Activated CD4-positive, alpha-beta memory T cell treated with anti-CD3 and anti-CD28 coated beads for 36 hours (primary cell): ENCODE data around the gene KCMF1. TPM values are rescaled to one million over a fixed set of nuclear protein-coding genes. Genes with fewer than 3 reads are reported as not detected.

Experiments
- CTCF ChIA-PET: fragments of 350-600 bp; sonication (Branson Sonifier 250); formaldehyde crosslinking; loops from one replicate; lab custom pipeline; 2021; ENCODE audit warnings: antibody characterized with exemption, inconsistent platforms; lab: Charles Lee
- POLR2A ChIA-PET: fragments of 350-600 bp; sonication (Branson Sonifier 250); formaldehyde crosslinking; loops from one replicate; lab custom pipeline; 2021; ENCODE audit warnings: antibody characterized with exemption; lab: Charles Lee
- DNase-seq: peaks from one replicate; pipeline ENCODE4 v3.0.0-alpha.2; 2020
- H3K27ac Mint-ChIP-seq: one replicate; pipeline ENCODE4 v1.8.0; 2021; ENCODE audit warnings: mixed read lengths
- H3K27me3 Mint-ChIP-seq: one replicate; pipeline ENCODE4 v1.8.0; 2021; ENCODE audit warnings: mixed read lengths
- H3K36me3 Mint-ChIP-seq: one replicate; pipeline ENCODE4 v1.8.0; 2021; ENCODE audit warnings: mixed read lengths
- H3K4me1 Mint-ChIP-seq: one replicate; pipeline ENCODE4 v1.8.0; 2021; ENCODE audit warnings: low read depth, mixed read lengths
- H3K4me3 Mint-ChIP-seq: one replicate; pipeline ENCODE4 v1.8.0; 2021; ENCODE audit warnings: mild to moderate bottlenecking, mixed read lengths
- H3K9me3 Mint-ChIP-seq: one replicate; pipeline ENCODE4 v1.8.0; 2021; ENCODE audit warnings: mixed read lengths
- intact Hi-C: fragments of 100-400 bp; cut with micrococcal nuclease; formaldehyde crosslinking; loops from one replicate; pipeline ENCODE4 v1.15.1; 2023
- total RNA-seq, 2 experiments: library from RNA; stranded (reverse); gene quantifications; one replicate each; pipeline ENCODE4 v1.2.3, GENCODE V29; 2021

The KCMF1 gene
- total RNA-seq, 2 experiments from 2014 or later: 90.5 to 94.1 TPM

DNA sequence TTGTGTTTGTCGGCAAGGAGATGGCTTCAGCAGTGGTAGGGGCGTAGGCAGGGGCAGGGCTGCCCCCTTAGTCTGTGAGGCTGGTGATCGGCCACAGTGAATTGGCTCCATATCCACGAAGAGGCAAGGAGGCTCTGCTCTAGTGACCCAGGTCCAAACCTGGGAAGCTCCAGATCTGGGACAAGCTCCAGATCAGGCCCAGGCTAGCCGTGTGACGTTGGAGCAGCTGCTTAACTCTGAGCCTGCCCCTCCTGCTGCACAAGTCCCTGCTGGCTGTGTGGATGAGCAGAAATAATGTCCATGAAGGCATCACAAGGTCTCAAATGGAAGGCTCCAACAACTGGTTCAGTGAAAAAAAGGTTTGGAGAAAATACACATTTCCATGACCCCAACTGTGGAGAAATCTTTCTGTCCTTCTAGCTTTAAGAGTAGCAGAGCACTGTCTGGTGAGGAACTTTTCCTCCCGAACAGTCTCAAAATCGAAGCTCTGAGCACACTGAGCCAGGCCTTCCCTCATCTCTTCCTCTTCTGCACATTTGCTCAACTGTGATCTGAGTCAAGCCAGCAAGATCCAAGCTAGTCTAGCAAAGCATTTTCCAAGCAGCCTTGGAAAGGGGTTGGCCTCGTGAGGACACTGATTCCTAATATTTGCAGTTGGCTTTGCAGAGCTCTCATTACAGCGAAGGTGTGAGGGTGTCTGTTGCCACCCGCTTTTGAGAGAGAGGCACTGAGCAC, 95.2 kb downstream of the KCMF1 start:
- H3K4me1 Mint-ChIP-seq: peaks cover 4% of the 10 kb centered on the region
- intact Hi-C loops: loop anchor here (1.0 to 5.0 kb wide), 3 partner anchors 67 to 232 kb away; partner anchors contain the start of gene TCF7L1
- DNase-seq: no peak
- peaks cover 19% of the 10 kb centered on the region for H3K27me3 Mint-ChIP-seq
- H3K9me3 Mint-ChIP-seq: no peaks in the 10 kb centered on the region
- no peaks in the 10 kb centered on the region for H3K36me3 Mint-ChIP-seq
- no peak overlapping the region for H3K27ac Mint-ChIP-seq
- POLR2A ChIA-PET: no interaction called here
- CTCF ChIA-PET: interaction anchor here (0.7 to 5.2 kb wide), 21 partner anchors 10 to 233 kb away, joined by 3 to 40 read pairs (median 4); no protein-coding TSS in a partner anchor
- H3K4me3 Mint-ChIP-seq: no peak overlapping the region

DNA sequence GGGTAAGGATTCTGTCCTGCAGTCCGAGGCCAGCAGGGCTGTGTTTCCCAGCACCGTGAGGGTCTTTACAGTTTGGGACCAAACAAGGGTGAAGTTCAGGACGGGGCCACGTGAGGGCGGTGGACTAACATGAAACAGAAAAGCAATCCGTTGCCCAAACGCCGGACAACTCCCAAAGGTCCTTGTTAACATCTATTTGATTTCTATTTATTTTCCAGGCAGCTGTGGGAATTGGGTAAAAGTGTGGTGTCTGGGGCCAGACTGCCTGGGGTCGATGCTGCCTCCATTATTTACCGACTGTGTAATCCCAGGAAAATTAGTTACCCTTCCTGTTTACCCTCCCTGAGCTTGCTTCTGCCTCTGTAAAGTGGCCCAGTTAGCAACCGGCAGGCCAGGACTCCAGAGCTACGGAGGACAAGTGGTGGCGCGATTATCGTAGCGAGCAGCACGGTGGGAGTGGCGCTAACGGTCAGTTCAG, 96.0 kb downstream of the KCMF1 start:
- intact Hi-C loops: loop anchor here (1.0 to 5.0 kb wide), 3 partner anchors 66 to 231 kb away; partner anchors contain the start of gene TCF7L1
- Mint-ChIP-seq H3K9me3 (no peaks in the 10 kb centered on the region), H3K27me3 (peaks cover 19% of the 10 kb centered on the region), H3K36me3 (no peaks in the 10 kb centered on the region), H3K4me1 (peaks cover 4% of the 10 kb centered on the region), H3K27ac (no peak overlapping the region), H3K4me3 (no peak overlapping the region)
- peak; percentile 66 for DNase-seq
- POLR2A ChIA-PET: no interaction called here
- CTCF ChIA-PET: interaction anchor here (0.7 to 5.2 kb wide), 26 partner anchors 10 to 439 kb away, joined by 3 to 40 read pairs (median 4); no protein-coding TSS in a partner anchor

DNA sequence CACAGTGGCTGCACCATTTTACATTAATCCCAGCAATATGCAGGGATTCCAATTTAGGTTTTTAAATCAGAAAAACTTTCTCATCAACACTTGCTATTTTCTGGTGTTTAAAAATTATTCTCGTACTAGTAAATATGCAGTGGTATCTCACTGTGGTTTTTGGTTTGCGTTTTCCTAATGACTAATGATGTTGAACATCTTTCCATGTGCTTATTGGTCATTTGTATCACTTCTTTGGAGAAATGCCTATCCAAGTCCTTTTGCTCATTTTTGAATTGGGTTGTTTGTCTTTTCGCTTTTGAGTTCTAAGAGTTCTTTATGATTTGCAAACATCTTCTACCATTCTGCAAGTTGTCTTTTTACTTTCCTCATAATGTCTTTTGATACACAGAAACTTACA, 100.1 kb downstream of the KCMF1 start:
- H3K4me3 Mint-ChIP-seq: no peak overlapping the region
- no peaks in the 10 kb centered on the region for H3K9me3 Mint-ChIP-seq
- no peak for DNase-seq
- intact Hi-C loops: no loop called here
- H3K36me3 Mint-ChIP-seq: no peaks in the 10 kb centered on the region
- H3K4me1 Mint-ChIP-seq: peaks cover 4% of the 10 kb centered on the region
- POLR2A ChIA-PET: no interaction called here
- no peak overlapping the region for H3K27ac Mint-ChIP-seq
- CTCF ChIA-PET: no interaction called here
- H3K27me3 Mint-ChIP-seq: peaks cover 14% of the 10 kb centered on the region

- Mint-ChIP-seq H3K4me3 (no peak overlapping the region), H3K27me3 (peaks cover 12% of the 10 kb centered on the region), H3K27ac (no peak overlapping the region), H3K36me3 (no peaks in the 10 kb centered on the region), H3K4me1 (no peaks in the 10 kb centered on the region), H3K9me3 (no peaks in the 10 kb centered on the region)
- no peak for DNase-seq
- intact Hi-C loops: no loop called here
- ChIA-PET POLR2A (no interaction called here), CTCF (no interaction called here)
These were observed 102.1 kb downstream of the KCMF1 start for GRCh38 chr2:85073033-85073432.

GRCh38 chr2:85076618-85077274, 105.8 kb downstream of the KCMF1 start:
- peaks cover 2% of the 10 kb centered on the region for H3K36me3 Mint-ChIP-seq
- intact Hi-C loops: no loop called here
- H3K9me3 Mint-ChIP-seq: peaks cover 7% of the 10 kb centered on the region
- H3K27me3 Mint-ChIP-seq: peaks cover 15% of the 10 kb centered on the region
- H3K4me3 Mint-ChIP-seq: no peak overlapping the region
- ChIA-PET CTCF (interaction anchor here (1.0 kb wide), 1 partner anchor 10 kb away, joined by 4 read pairs; no protein-coding TSS in a partner anchor), POLR2A (interaction anchor here (0.6 kb wide), 1 partner anchor 470 kb away, joined by 4 read pairs; no protein-coding TSS in a partner anchor)
- no peak for DNase-seq
- H3K27ac Mint-ChIP-seq: no peak overlapping the region
- H3K4me1 Mint-ChIP-seq: no peaks in the 10 kb centered on the region

- CTCF ChIA-PET: no interaction called here
- no peak overlapping the region for H3K27ac Mint-ChIP-seq
- H3K27me3 Mint-ChIP-seq: peaks cover 18% of the 10 kb centered on the region
These were observed 107.0 kb downstream of the KCMF1 start for GRCh38 chr2:85077859-85078419.

GRCh38 chr2:85078536-85078935, 107.6 kb downstream of the KCMF1 start:
- CTCF ChIA-PET: interaction anchor here (0.9 to 1.1 kb wide), 2 partner anchors 207 to 222 kb away, joined by 3 to 7 read pairs; no protein-coding TSS in a partner anchor
- Mint-ChIP-seq H3K27me3 (peaks cover 22% of the 10 kb centered on the region), H3K27ac (no peak overlapping the region), H3K4me3 (no peak overlapping the region), H3K36me3 (peaks cover 2% of the 10 kb centered on the region), H3K4me1 (no peaks in the 10 kb centered on the region), H3K9me3 (peaks cover 16% of the 10 kb centered on the region)
- DNase-seq: no peak
- intact Hi-C loops: no loop called here
- POLR2A ChIA-PET: no interaction called here

More at GRCh38 chr2:85077859-85078419, 107.0 kb downstream of the KCMF1 start:
- Mint-ChIP-seq H3K4me1 (no peaks in the 10 kb centered on the region), H3K36me3 (peaks cover 2% of the 10 kb centered on the region), H3K9me3 (peaks cover 16% of the 10 kb centered on the region), H3K4me3 (no peak overlapping the region)
- no peak for DNase-seq
- POLR2A ChIA-PET: no interaction called here
- intact Hi-C loops: no loop called here

- ChIA-PET POLR2A (no interaction called here), CTCF (no interaction called here)
- H3K9me3 Mint-ChIP-seq: peaks cover 16% of the 10 kb centered on the region
- DNase-seq: no peak
- H3K4me3 Mint-ChIP-seq: no peak overlapping the region
- H3K27ac Mint-ChIP-seq: no peak overlapping the region
- H3K36me3 Mint-ChIP-seq: peaks cover 2% of the 10 kb centered on the region
- H3K4me1 Mint-ChIP-seq: peaks cover 4% of the 10 kb centered on the region
- intact Hi-C loops: no loop called here
- peaks cover 16% of the 10 kb centered on the region for H3K27me3 Mint-ChIP-seq
These were observed 112.1 kb downstream of the KCMF1 start for GRCh38 chr2:85083092-85083491.

- no peak overlapping the region for H3K27ac Mint-ChIP-seq
- H3K9me3 Mint-ChIP-seq: peaks cover 16% of the 10 kb centered on the region
- ChIA-PET CTCF (interaction anchor here (0.7 to 0.9 kb wide), 2 partner anchors 14 to 68 kb away, joined by 3 to 4 read pairs; no protein-coding TSS in a partner anchor), POLR2A (no interaction called here)
- H3K36me3 Mint-ChIP-seq: peaks cover 2% of the 10 kb centered on the region
- H3K4me1 Mint-ChIP-seq: peaks cover 4% of the 10 kb centered on the region
- no peak overlapping the region for H3K4me3 Mint-ChIP-seq
- intact Hi-C loops: no loop called here
- H3K27me3 Mint-ChIP-seq: peaks cover 16% of the 10 kb centered on the region
- DNase-seq: no peak
These were observed 114.6 kb downstream of the KCMF1 start for GRCh38 chr2:85085563-85085962.

DNA sequence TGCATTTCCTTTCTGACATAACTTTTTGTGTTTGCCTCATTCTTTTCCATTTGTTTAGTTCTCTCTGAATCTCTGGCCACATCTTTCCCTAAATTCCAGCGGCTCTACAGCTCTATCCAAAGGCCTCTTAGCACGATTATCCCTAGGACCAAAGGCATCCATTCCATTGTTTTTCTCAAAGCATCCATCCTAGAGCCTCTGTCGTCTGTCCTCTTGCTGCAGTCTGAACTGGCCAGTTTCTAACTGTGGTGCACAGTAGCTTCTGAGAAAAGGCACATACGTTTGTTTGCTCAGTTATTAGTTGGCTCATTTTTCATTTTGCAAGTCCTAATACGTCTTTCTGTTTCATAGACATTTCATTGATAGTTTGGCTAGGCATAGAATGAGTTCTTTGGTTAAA, 116.6 kb downstream of the KCMF1 start:
- no peak overlapping the region for H3K4me3 Mint-ChIP-seq

DNA sequence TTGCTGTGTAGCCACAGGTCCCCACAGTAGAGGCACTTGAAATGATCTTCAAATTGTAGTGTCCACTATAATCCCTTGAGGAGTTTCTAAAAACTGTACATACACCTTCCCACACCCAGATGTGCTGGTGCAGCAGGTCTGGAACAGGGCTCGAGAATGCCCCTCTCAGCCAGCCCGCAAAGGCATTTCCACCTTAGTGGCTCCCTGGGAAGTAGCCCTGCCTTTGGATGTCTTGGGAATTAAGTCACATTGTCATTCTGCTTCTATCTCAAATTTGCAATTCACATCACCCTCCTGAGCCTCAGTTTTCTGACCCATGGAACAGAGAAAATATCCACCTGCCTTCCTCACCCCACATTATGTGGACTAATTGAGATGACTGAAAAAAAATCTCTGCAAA, 118.0 kb downstream of the KCMF1 start:
- Mint-ChIP-seq H3K9me3 (no peaks in the 10 kb centered on the region), H3K4me3 (no peak overlapping the region), H3K36me3 (no peaks in the 10 kb centered on the region), H3K27ac (no peak overlapping the region), H3K4me1 (peaks cover 4% of the 10 kb centered on the region), H3K27me3 (peaks cover 3% of the 10 kb centered on the region)
- ChIA-PET POLR2A (no interaction called here), CTCF (no interaction called here)
- no peak for DNase-seq
- intact Hi-C loops: no loop called here

More for the DNA sequence above, 116.6 kb downstream of the KCMF1 start:
- Mint-ChIP-seq H3K9me3 (peaks cover 1% of the 10 kb centered on the region), H3K27ac (no peak overlapping the region), H3K36me3 (no peaks in the 10 kb centered on the region), H3K4me1 (peaks cover 4% of the 10 kb centered on the region), H3K27me3 (peaks cover 11% of the 10 kb centered on the region)
- ChIA-PET CTCF (no interaction called here), POLR2A (no interaction called here)
- intact Hi-C loops: no loop called here
- no peak for DNase-seq

DNA sequence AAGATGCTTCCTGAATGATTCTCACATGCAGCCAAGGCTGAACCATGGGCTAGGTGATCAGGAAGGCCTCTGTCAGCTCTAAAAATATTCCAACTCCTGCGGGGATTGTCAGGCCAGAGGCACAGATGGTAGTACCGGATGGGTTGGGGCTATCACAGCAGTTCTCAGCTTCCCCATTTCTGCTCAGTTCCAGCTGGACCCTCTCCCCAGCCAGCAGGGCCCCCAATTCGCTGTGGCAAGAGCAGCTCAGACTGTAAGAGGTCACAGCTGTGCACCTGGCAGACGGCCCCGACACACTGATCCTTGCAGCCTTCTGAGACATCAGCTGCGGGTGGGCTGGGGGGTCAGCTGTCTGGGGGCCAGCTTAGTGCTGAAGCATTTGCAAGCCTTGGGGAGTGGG, 118.6 kb downstream of the KCMF1 start:
- Mint-ChIP-seq H3K27ac (no peak overlapping the region), H3K9me3 (no peaks in the 10 kb centered on the region), H3K36me3 (no peaks in the 10 kb centered on the region), H3K27me3 (peaks cover 2% of the 10 kb centered on the region), H3K4me1 (peaks cover 4% of the 10 kb centered on the region), H3K4me3 (no peak overlapping the region)
- POLR2A ChIA-PET: no interaction called here
- CTCF ChIA-PET: no interaction called here
- intact Hi-C loops: no loop called here
- DNase-seq: no peak
